Muscle layer of colon (tissue), 2 donors: Measurements from ENCODE around the gene LSM14B.

Experiments
- H3K27ac ChIP-seq: one replicate; pipeline ENCODE4 v1.7.0; 2013; ENCODE audit warnings: low read depth, mild to moderate bottlenecking, low read length, moderate library complexity
- H3K27me3 ChIP-seq, 2 donors: one replicate each; pipeline ENCODE4 v1.7.0; 2013; ENCODE audit warnings: low read length in 2 of 2, mild to moderate bottlenecking in 2 of 2; ENCODE audit not compliant: insufficient read depth in 2 of 2, control insufficient read depth in 1 of 2
- H3K36me3 ChIP-seq: one replicate; pipeline ENCODE4 v1.7.0; 2013; ENCODE audit warnings: mild to moderate bottlenecking, low read length; ENCODE audit not compliant: insufficient read depth
- H3K4me1 ChIP-seq: one replicate; pipeline ENCODE4 v1.7.0; 2013; ENCODE audit warnings: mild to moderate bottlenecking, low read length; ENCODE audit not compliant: insufficient read depth
- H3K4me3 ChIP-seq, 2 donors: one replicate each; pipeline ENCODE4 v1.7.0; 2013; ENCODE audit warnings: low read length in 2 of 2, low read depth in 1 of 2, mild to moderate bottlenecking in 1 of 2, moderate library complexity in 1 of 2
- H3K9ac ChIP-seq: one replicate; pipeline ENCODE4 v1.7.0; 2013; ENCODE audit warnings: low read length
- H3K9me3 ChIP-seq: one replicate; pipeline ENCODE4 v1.7.0; 2013; ENCODE audit warnings: mild to moderate bottlenecking, low read length
- donor health status: abdominal sarcoma.
- donor health status: Adenocarcinoma of cecum.

LSM14B gene

GRCh38 chr20:62155428-62156253 lies 33.4 kb downstream of the LSM14B start:
- Histone ChIP-seq H3K27ac (no peak overlapping the region), H3K9me3 (no peaks in the 10 kb centered on the region), H3K4me3 (no peak overlapping the region), H3K36me3 (peaks cover 12% of the 10 kb centered on the region), H3K9ac (no peak overlapping the region), H3K4me1 (no peaks in the 10 kb centered on the region), H3K27me3 (no peaks in the 10 kb centered on the region)

- H3K27me3 ChIP-seq = no peaks in the 10 kb centered on the region
- no peak overlapping the region for H3K27ac ChIP-seq
- no peak overlapping the region for H3K4me3 ChIP-seq
- no peaks in the 10 kb centered on the region for H3K9me3 ChIP-seq
- H3K4me1 ChIP-seq = no peaks in the 10 kb centered on the region
- H3K9ac ChIP-seq = no peak overlapping the region
- peaks cover 18% of the 10 kb centered on the region for H3K36me3 ChIP-seq
Observed at GRCh38 chr20:62156254-62156556, 33.9 kb downstream of the LSM14B start.

GRCh38 chr20:62156592-62157386 lies 34.5 kb downstream of the LSM14B start:
- peaks cover 24% of the 10 kb centered on the region for H3K36me3 ChIP-seq
- no peaks in the 10 kb centered on the region for H3K9me3 ChIP-seq
- H3K4me3 ChIP-seq = no peak overlapping the region
- H3K27ac ChIP-seq = no peak overlapping the region
- H3K4me1 ChIP-seq = no peaks in the 10 kb centered on the region
- H3K9ac ChIP-seq = no peak overlapping the region
- H3K27me3 ChIP-seq = no peaks in the 10 kb centered on the region

GRCh38 chr20:62157387-62158087 lies 35.3 kb downstream of the LSM14B start:
- no peaks in the 10 kb centered on the region for H3K27me3 ChIP-seq
- H3K27ac ChIP-seq = no peak overlapping the region
- peaks cover 25% of the 10 kb centered on the region for H3K36me3 ChIP-seq
- no peaks in the 10 kb centered on the region for H3K4me1 ChIP-seq
- H3K9me3 ChIP-seq = no peaks in the 10 kb centered on the region
- H3K9ac ChIP-seq = no peak overlapping the region
- no peak overlapping the region for H3K4me3 ChIP-seq

- Histone ChIP-seq H3K4me3 (no peak overlapping the region), H3K9me3 (no peaks in the 10 kb centered on the region), H3K9ac (no peak overlapping the region), H3K27me3 (no peaks in the 10 kb centered on the region), H3K27ac (no peak overlapping the region), H3K36me3 (peaks cover 25% of the 10 kb centered on the region), H3K4me1 (no peaks in the 10 kb centered on the region)
Observed at GRCh38 chr20:62158088-62158400, 35.8 kb downstream of the LSM14B start.

- Histone ChIP-seq H3K27me3 (no peaks in the 10 kb centered on the region), H3K9me3 (no peaks in the 10 kb centered on the region), H3K27ac (no peak overlapping the region), H3K4me1 (no peaks in the 10 kb centered on the region), H3K36me3 (peaks cover 27% of the 10 kb centered on the region), H3K4me3 (no peak overlapping the region), H3K9ac (no peak overlapping the region)
Observed at GRCh38 chr20:62158541-62158940, 36.3 kb downstream of the LSM14B start.

GRCh38 chr20:62159052-62159451 lies 36.8 kb downstream of the LSM14B start:
- peaks cover 30% of the 10 kb centered on the region for H3K36me3 ChIP-seq
- no peaks in the 10 kb centered on the region for H3K9me3 ChIP-seq
- H3K4me3 ChIP-seq = no peak overlapping the region
- no peaks in the 10 kb centered on the region for H3K4me1 ChIP-seq
- H3K9ac ChIP-seq = no peak overlapping the region
- H3K27ac ChIP-seq = no peak overlapping the region
- H3K27me3 ChIP-seq = no peaks in the 10 kb centered on the region

- Histone ChIP-seq H3K36me3 (peaks cover 35% of the 10 kb centered on the region), H3K9ac (no peak overlapping the region), H3K4me1 (no peaks in the 10 kb centered on the region), H3K9me3 (no peaks in the 10 kb centered on the region), H3K27me3 (no peaks in the 10 kb centered on the region), H3K4me3 (no peak overlapping the region), H3K27ac (no peak overlapping the region)
Observed at GRCh38 chr20:62159839-62160238, 37.6 kb downstream of the LSM14B start.

GRCh38 chr20:62160253-62160652 lies 38.0 kb downstream of the LSM14B start:
- Histone ChIP-seq H3K4me3 (no peak overlapping the region), H3K27me3 (no peaks in the 10 kb centered on the region), H3K9me3 (no peaks in the 10 kb centered on the region), H3K4me1 (no peaks in the 10 kb centered on the region), H3K9ac (no peak overlapping the region), H3K27ac (no peak overlapping the region), H3K36me3 (peaks cover 39% of the 10 kb centered on the region)

- H3K4me1 ChIP-seq = no peaks in the 10 kb centered on the region
- H3K9ac ChIP-seq = no peak overlapping the region
- H3K4me3 ChIP-seq = no peak overlapping the region
- no peaks in the 10 kb centered on the region for H3K9me3 ChIP-seq
- peaks cover 45% of the 10 kb centered on the region for H3K36me3 ChIP-seq
- no peak overlapping the region for H3K27ac ChIP-seq
- H3K27me3 ChIP-seq = no peaks in the 10 kb centered on the region
Observed at GRCh38 chr20:62160876-62161275, 38.6 kb downstream of the LSM14B start.

- Histone ChIP-seq H3K9me3 (no peaks in the 10 kb centered on the region), H3K36me3 (peaks cover 49% of the 10 kb centered on the region), H3K4me1 (no peaks in the 10 kb centered on the region), H3K9ac (no peak overlapping the region), H3K4me3 (no peak overlapping the region), H3K27ac (no peak overlapping the region), H3K27me3 (no peaks in the 10 kb centered on the region)
Observed at GRCh38 chr20:62161347-62161746, 39.1 kb downstream of the LSM14B start.
